GM21576 (cell line): Measurements from ENCODE around the gene FANCG.

Source experiments
- ATAC-seq: cut with Tn5 transposase; IDR thresholded peaks from one replicate; pipeline ENCODE4 v1.9.1; 2021; ENCODE audit warnings: mild to moderate bottlenecking, moderate library complexity; ENCODE audit not compliant: unreplicated experiment

The FANCG gene

GRCh38 chr9:35069020-35069419 lies 10.7 kb downstream of the FANCG start:
- no peak for ATAC-seq

GRCh38 chr9:35067056-35067455 lies 12.7 kb downstream of the FANCG start:
- no peak for ATAC-seq

- ATAC-seq, result no peak
Observed at GRCh38 chr9:35060548-35061207, 19.1 kb downstream of the FANCG start.

DNA sequence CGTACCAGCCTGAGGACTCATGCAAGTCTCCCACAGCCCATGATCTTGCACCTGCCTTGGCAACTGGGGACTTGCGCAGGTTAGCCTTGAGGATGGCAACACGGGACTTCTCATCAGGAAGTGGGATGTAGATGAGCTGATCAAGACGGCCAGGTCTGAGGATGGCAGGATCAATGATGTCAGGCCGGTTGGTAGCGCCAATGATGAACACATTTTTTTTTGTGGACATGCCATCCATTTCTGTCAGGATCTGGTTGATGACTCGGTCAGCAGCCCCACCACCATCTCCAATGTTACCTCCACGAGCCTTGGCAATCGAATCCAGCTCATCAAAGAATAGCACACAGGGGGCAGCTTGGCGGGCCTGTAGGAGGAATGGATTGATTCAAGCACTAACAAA lies 20.3 kb downstream of the FANCG start:
- no peak for ATAC-seq

DNA sequence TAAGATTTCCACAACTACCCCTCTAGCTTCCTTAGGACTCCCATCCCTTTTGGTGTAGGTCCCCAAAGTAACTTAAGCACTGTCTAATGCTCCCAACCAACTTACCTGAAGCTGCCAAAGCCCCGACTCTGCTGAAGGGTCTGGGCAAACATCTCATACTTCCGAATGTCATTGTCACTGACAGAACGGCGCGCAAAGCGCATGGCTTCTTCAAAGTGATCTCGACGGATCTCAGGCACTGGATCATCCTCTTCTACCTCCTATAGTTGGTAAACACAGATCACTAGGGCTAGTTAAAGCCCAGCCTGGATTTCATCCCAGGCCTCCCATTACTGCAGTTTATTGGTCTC lies 22.5 kb downstream of the FANCG start:
- ATAC-seq, result no peak

GRCh38 chr9:35056571-35057270 lies 23.0 kb downstream of the FANCG start:
- ATAC-seq, result no peak

GRCh38 chr9:35054871-35055644 lies 24.7 kb downstream of the FANCG start:
- no peak for ATAC-seq

DNA sequence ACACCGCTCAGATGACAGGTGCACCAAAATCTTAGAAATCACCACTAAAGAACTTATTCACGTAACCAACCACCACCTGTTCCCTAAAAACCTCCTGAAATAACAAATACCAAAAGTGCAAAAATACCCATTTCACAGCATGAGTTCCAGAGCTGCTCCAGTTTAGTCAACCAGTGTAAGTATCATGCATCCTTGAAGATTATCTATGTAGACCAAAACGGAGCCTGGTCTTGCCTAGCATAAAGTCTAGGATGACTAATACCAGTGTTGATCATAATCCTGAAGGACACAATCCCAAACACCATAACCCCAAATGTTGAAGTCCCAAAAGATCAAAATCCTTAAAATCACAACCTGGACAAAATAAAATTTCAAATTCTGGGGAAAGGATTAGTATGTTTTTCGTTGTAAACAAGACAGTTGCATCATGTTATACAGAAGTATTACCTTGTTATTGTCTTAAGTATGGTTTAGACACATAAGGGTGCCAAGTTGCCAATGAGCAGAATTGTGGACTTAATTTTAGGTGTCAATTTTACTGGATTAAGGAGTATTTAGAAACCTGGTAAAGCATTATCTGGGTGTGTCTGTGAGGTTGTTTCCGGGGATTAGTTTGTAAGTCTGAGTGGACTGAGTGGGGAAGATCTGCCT lies 25.4 kb downstream of the FANCG start:
- no peak for ATAC-seq

DNA sequence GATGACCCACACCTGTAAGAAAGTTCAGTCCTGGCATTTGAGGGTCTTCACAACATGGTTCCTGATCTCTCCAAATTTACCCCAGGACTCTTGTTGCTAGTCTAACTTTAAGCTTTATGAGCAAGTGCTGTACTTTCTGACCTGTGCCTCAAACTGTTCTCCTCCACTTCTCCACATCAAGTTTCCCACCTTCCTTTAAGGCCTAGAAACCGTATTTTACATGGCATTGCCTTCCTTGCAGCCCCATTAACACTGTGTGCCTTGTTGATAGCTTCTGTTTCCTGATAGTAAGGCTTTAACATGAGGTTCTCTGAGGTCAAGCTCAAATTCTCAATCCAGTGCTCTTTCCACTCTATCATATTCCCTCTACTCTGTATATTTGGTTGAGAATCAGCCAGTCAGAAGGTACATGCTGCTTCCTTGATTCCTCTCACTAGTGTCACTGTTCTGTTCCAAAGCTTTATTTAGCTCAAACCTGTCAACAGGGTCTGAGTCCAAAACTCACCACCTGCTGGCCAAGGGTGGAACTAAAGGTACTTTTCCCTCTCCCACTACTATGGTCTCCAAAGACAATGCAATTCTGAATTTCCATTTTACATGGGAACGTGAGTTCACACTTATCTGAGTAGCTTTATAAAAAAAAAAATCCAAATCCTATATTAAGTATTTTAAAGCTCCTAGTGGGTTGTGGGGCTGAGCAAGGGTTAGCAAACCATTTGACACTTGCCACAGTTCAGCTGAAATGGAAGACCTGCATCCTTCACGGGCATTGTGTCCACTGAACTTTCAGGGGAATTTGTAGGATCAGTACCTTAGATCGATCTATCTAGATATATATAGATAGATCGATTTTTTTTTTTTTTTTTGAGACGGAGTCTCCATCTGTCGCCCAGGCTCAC lies 28.4 kb downstream of the FANCG start:
- no peak for ATAC-seq

DNA sequence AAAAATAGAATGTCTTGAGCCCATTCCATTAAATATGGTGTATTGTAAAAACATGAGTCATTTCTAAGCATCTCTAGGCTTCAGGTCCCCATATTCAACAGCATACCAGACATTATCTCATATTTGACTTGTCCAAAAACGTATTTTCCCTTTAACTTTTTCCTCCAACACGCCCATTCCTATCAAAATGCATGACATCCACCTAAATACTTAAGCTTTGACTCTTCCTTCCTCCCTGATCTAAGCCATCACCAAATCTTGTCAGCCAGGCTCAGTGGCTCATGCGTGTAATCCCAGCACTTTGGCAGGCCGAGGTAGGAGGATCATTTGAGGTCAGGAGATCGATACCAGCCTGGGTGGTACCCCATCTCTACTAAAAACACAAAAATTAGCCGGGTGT lies 31.2 kb downstream of the FANCG start:
- no peak for ATAC-seq

- ATAC-seq, result no peak
Observed at GRCh38 chr9:35044071-35044470, 35.7 kb downstream of the FANCG start.

DNA sequence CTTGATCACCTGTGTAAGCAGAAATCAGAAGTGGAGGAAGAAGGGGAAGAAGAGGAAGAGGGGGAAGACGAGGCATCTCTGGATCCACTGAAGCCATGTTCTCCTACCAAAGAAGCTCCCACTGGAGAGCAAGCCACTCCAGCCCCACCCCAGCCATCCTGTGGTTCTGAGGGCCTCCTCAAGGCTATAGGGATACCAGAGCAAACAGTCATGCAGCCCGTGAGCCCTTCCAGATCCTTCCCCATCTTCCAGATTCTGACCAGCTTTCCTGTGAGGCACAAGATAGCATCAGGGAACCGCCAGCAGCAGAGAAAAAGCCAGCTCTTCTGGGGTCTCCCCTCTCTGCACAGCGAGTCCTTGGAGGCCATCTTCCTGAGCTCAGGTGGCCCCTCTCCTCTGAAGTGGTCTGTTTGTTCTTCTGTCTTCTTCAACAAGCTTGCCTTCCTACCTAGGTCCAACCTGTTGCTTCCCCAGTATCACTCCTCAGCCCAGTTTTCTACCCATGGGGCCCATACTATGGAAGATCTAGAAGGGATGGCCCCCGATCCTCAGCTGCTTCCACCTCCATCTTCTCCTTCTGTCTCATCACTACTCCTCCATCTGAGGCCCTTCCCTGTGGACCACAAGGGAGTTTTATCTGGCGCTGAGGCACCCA lies 36.7 kb downstream of the FANCG start:
- ATAC-seq, result no peak

- no peak for ATAC-seq
Observed at GRCh38 chr9:35042081-35042604, 37.6 kb downstream of the FANCG start.

DNA sequence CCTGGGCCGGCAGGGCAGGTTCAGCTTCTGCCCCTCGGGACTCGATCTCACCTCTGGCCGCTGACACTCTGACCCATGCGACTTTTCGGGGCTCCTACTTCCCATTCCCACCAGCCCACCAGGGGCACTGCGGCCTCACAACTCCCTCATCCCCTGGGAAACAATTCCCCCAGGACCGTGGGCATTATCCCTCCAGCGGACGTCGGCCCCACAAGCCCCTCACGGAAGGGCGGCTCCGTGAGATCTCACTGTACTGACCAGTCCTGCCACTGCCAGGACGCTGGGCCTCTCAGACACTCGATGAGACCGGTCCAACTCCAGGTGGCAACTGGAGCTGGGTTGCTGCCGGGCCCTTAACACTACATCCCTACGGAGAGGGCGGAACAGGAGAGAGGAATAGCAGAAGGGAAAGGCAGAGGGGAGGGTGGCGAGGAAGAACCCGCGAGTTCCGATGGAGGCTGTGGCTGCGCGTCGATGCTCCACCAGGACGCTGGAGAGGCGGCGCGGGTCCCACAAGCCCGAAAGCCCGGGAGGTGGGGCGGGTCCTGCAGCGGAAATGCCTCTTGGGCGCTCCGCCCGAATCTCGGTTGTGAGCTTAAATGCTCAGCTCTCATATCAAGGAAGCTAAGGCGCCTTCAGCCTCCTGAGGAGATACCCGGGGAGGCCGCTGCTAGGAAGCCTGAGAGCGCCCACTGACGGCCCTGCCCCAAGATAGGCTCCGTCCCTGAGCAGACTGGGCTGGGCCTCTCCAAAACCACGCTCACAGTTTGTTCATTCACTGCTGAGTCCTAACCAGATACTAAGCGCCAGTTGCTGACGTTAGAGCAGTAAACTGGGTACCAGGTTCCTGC lies 43.7 kb downstream of the FANCG start:
- ATAC-seq, result no peak

DNA sequence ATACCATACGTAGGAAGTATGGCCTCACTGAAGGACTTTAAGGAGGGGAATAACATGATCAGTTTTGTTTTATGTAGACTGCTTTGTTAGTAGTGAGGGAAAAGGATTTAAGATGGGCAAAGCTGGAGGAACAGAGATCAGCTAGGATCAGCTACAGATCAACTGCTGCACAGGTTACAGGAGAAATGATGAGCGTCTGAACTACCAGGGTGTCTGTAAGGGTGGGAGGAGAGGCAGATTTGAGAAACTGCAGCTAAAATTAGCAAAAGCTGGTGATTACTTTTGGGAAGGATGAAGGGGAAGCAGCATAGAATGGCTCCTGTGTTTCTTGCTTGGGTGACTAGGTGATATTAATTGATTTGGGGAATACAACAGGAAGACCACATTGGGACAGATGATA lies 46.6 kb downstream of the FANCG start:
- no peak for ATAC-seq

DNA sequence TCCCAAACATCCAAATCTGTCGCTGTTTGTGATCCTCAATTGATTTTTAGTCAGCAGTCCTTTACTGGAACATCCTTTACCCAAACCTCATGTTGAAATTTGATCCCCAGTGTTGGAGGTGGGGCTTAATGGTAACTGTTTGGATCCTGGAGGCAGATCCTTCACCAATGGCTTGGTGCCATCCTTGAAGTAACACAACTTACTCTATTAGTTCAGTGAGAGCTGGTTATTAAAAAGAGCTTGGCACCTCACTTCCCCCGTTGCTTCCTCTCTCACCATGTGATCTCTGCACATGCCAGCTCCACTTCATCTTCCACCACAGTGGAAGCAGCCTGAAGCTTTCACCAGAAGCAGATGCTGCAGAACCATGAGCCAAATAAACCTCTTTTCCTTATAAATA lies 49.9 kb downstream of the FANCG start:
- no peak for ATAC-seq

GRCh38 chr9:35029241-35029640 lies 50.5 kb downstream of the FANCG start:
- ATAC-seq, result no peak

- ATAC-seq, result no peak
Observed at GRCh38 chr9:35028341-35028740, 51.4 kb downstream of the FANCG start.

DNA sequence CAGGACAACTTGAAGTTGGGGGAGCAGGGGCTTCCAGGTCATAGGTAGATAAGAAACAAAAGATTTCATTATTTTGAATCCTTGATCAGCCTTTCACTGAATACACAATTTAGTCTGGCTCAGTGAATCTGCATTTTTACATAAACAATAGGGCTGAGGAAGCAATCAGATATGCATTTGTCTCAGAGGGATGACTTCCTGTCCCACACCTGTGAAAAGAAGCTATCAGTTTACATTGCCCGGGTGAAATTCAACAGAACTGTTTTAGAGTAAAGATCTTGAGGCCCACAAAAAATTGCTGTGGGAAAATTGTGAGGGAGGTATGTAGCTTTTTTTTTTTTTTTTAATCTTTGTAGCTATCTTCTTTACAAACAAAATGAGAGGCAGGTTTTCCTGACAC lies 51.9 kb downstream of the FANCG start:
- ATAC-seq, result no peak
